SK-N-SH treated with all-trans-retinoic acid at 6 μM for 48 hours (cell line): ENCODE measurements around the gene COL4A1.

Source experiments
- BACH2 ChIP-seq: fragments of 250-450 bp; sonication (Bioruptor Pico); IDR thresholded peaks from 2 replicates; pipeline ENCODE4 v1.9.0; 2021; ENCODE audit warnings: mild to moderate bottlenecking, borderline replicate concordance
- CREB5 ChIP-seq: fragments of 250-450 bp; sonication (Bioruptor Pico); IDR thresholded peaks from 2 replicates; pipeline ENCODE4 v1.5.1; 2020; ENCODE audit warnings: low read depth, mild to moderate bottlenecking, moderate library complexity
- CSDC2 ChIP-seq: fragments of 250-450 bp; sonication (Bioruptor Pico); IDR thresholded peaks from 2 replicates; pipeline ENCODE4 v1.5.0; 2020; ENCODE audit warnings: mild to moderate bottlenecking, moderate library complexity
- ESRRG ChIP-seq: fragments of 250-450 bp; sonication (Bioruptor Pico); IDR thresholded peaks from 2 replicates; pipeline ENCODE4 v1.6.1; 2021; ENCODE audit warnings: mild to moderate bottlenecking
- PATZ1 ChIP-seq: fragments of 250-450 bp; sonication (Bioruptor Pico); IDR thresholded peaks from 2 replicates; pipeline ENCODE4 v1.8.0; 2020; ENCODE audit warnings: mild to moderate bottlenecking, moderate library complexity, borderline replicate concordance
- PPARA ChIP-seq: fragments of 250-450 bp; sonication (Bioruptor Pico); IDR thresholded peaks from 2 replicates; pipeline ENCODE4 v1.5.0; 2020; ENCODE audit warnings: mild to moderate bottlenecking, borderline replicate concordance
- RARB ChIP-seq: fragments of 250-450 bp; sonication (Bioruptor Pico); IDR thresholded peaks from 2 replicates; pipeline ENCODE4 v1.8.0; 2021; ENCODE audit warnings: mild to moderate bottlenecking, moderate library complexity
- TCF4 ChIP-seq: fragments of 250-450 bp; sonication (Bioruptor Pico); IDR thresholded peaks from 2 replicates; pipeline ENCODE4 v1.8.0; 2021; ENCODE audit warnings: mild to moderate bottlenecking, moderate library complexity, borderline replicate concordance
- TOX ChIP-seq: fragments of 250-450 bp; sonication (Bioruptor Pico); IDR thresholded peaks from 2 replicates; pipeline ENCODE4 v1.8.0; 2021; ENCODE audit warnings: mild to moderate bottlenecking, moderate library complexity, borderline replicate concordance
- ZC3H10 ChIP-seq: fragments of 250-450 bp; sonication (Bioruptor Pico); IDR thresholded peaks from 2 replicates; pipeline ENCODE4 v1.5.1; 2021; ENCODE audit warnings: mild to moderate bottlenecking, moderate library complexity
- ZFP3 ChIP-seq: fragments of 250-450 bp; sonication (Bioruptor Pico); IDR thresholded peaks from 2 replicates; pipeline ENCODE4 v1.5.0; 2020; ENCODE audit warnings: mild to moderate bottlenecking, moderate library complexity
- ZFP30 ChIP-seq: fragments of 450-650 bp; formaldehyde crosslinking; IDR thresholded peaks from 2 replicates; pipeline ENCODE4 v1.5.0; 2022; ENCODE audit warnings: mild to moderate bottlenecking, moderate library complexity
- ZNF70 ChIP-seq: fragments of 450-650 bp; formaldehyde crosslinking; IDR thresholded peaks from 2 replicates; pipeline ENCODE4 v1.5.0; 2020; ENCODE audit warnings: mild to moderate bottlenecking, moderate library complexity
- ZNF8 ChIP-seq: fragments of 450-650 bp; formaldehyde crosslinking; IDR thresholded peaks from 2 replicates; pipeline ENCODE4 v1.5.0; 2020; ENCODE audit warnings: mild to moderate bottlenecking, moderate library complexity

GRCh38 chr13:110258876-110259631 lies 47.9 kb downstream of the COL4A1 start:
- TF ChIP-seq ZFP3 (CRISPR knock-in tag) = no peak
- no peak for TF ChIP-seq BACH2 (CRISPR knock-in tag)
- no peak for TF ChIP-seq ZNF70 (CRISPR knock-in tag)
- TF ChIP-seq ZC3H10 (CRISPR knock-in tag) = no peak
- TF ChIP-seq CSDC2 (CRISPR knock-in tag) = no peak
- TF ChIP-seq ZFP30 (CRISPR knock-in tag) = no peak
- no peak for TF ChIP-seq PATZ1 (CRISPR knock-in tag)
- TF ChIP-seq CREB5 (CRISPR knock-in tag) = no peak
- TF ChIP-seq PPARA (CRISPR knock-in tag) = no peak
- no peak for TF ChIP-seq TCF4 (CRISPR knock-in tag)
- TF ChIP-seq ZNF8 (CRISPR knock-in tag) = no peak
- TF ChIP-seq RARB (CRISPR knock-in tag) = no peak
- no peak for TF ChIP-seq TOX
- TF ChIP-seq ESRRG = no peak
